NCI-H774 (cell line): ENCODE results near the gene RAB34.
A peak's percentile ranks its signal among the peaks of the same experiment; 100 is the strongest.

Experiments
- DNase-seq: peaks from one replicate; lab custom pipeline; 2025; lab: John Stamatoyannopoulos, UW

RAB34 gene

GRCh38 chr17:28710861-28711722 is 6.6 kb downstream of the RAB34 start:
- DNase-seq = peak; percentile 91

- no peak for DNase-seq
These were observed 10.3 kb downstream of the RAB34 start for GRCh38 chr17:28707339-28707720.

GRCh38 chr17:28706471-28707338 is 11.0 kb downstream of the RAB34 start:
- DNase-seq = no peak

- DNase-seq = no peak
These were observed 11.8 kb downstream of the RAB34 start for GRCh38 chr17:28705728-28706334.

- no peak for DNase-seq
These were observed 12.5 kb downstream of the RAB34 start for GRCh38 chr17:28705074-28705659.

- DNase-seq = no peak
These were observed 13.3 kb downstream of the RAB34 start for GRCh38 chr17:28704219-28704858.

GRCh38 chr17:28703552-28704218 is 14.0 kb downstream of the RAB34 start:
- no peak for DNase-seq

GRCh38 chr17:28702752-28703150 is 14.9 kb downstream of the RAB34 start:
- no peak for DNase-seq

- peak; percentile 31 for DNase-seq
These were observed 15.5 kb downstream of the RAB34 start for GRCh38 chr17:28702026-28702751.

- peak; percentile 49 for DNase-seq
These were observed 16.7 kb downstream of the RAB34 start for GRCh38 chr17:28700830-28701492.

GRCh38 chr17:28700278-28700677 is 17.4 kb downstream of the RAB34 start:
- DNase-seq = no peak

- DNase-seq = no peak
These were observed 19.3 kb downstream of the RAB34 start for GRCh38 chr17:28698253-28698941.

- no peak for DNase-seq
These were observed 23.8 kb downstream of the RAB34 start for GRCh38 chr17:28693869-28694268.

GRCh38 chr17:28689011-28689410 is 28.7 kb downstream of the RAB34 start:
- no peak for DNase-seq

GRCh38 chr17:28688481-28688880 is 29.2 kb downstream of the RAB34 start:
- DNase-seq = no peak

- DNase-seq = no peak
These were observed 31.4 kb downstream of the RAB34 start for GRCh38 chr17:28686296-28686695.

- no peak for DNase-seq
These were observed 32.3 kb downstream of the RAB34 start for GRCh38 chr17:28685366-28685765.

- no peak for DNase-seq
These were observed 32.7 kb downstream of the RAB34 start for GRCh38 chr17:28684963-28685362.

- DNase-seq = no peak
These were observed 35.0 kb downstream of the RAB34 start for GRCh38 chr17:28682655-28683054.
